NCI-H774 (cell line): ENCODE measurements around the gene MMP7.

ENCODE experiments used
- DNase-seq: peaks from one replicate; lab custom pipeline; 2025; lab: John Stamatoyannopoulos, UW

MMP7 gene

GRCh38 chr11:102530558-102530957, at the start of gene MMP7:
MMP7 (minus strand) TSS chr11:102530747; CDS start chr11:102530700, 47 bp downstream.
- peak; percentile 71 for DNase-seq

- no peak for DNase-seq
These were observed 47.2 kb upstream of the MMP7 start for GRCh38 chr11:102577723-102578122.

GRCh38 chr11:102577182-102577581, 46.6 kb upstream of the MMP7 start:
- DNase-seq: no peak

- DNase-seq: no peak
These were observed 45.8 kb upstream of the MMP7 start for GRCh38 chr11:102576350-102576749.

GRCh38 chr11:102575012-102575411, 44.5 kb upstream of the MMP7 start:
- no peak for DNase-seq

- no peak for DNase-seq
These were observed 43.3 kb upstream of the MMP7 start for GRCh38 chr11:102573851-102574250.

- no peak for DNase-seq
These were observed 42.1 kb upstream of the MMP7 start for GRCh38 chr11:102572554-102573220.

- no peak for DNase-seq
These were observed 38.3 kb upstream of the MMP7 start for GRCh38 chr11:102568851-102569250.

GRCh38 chr11:102566112-102566511, 35.6 kb upstream of the MMP7 start:
- no peak for DNase-seq

GRCh38 chr11:102564110-102564509, 33.6 kb upstream of the MMP7 start:
- no peak for DNase-seq

GRCh38 chr11:102561636-102562035, 31.1 kb upstream of the MMP7 start:
- no peak for DNase-seq

GRCh38 chr11:102560555-102561011, 30.0 kb upstream of the MMP7 start:
- no peak for DNase-seq

- no peak for DNase-seq
These were observed 29.3 kb upstream of the MMP7 start for GRCh38 chr11:102559839-102560238.

- no peak for DNase-seq
These were observed 24.5 kb upstream of the MMP7 start for GRCh38 chr11:102555091-102555490.

GRCh38 chr11:102553835-102554282, 23.3 kb upstream of the MMP7 start:
- no peak for DNase-seq

- DNase-seq: no peak
These were observed 22.1 kb upstream of the MMP7 start for GRCh38 chr11:102552447-102553194.

DNA sequence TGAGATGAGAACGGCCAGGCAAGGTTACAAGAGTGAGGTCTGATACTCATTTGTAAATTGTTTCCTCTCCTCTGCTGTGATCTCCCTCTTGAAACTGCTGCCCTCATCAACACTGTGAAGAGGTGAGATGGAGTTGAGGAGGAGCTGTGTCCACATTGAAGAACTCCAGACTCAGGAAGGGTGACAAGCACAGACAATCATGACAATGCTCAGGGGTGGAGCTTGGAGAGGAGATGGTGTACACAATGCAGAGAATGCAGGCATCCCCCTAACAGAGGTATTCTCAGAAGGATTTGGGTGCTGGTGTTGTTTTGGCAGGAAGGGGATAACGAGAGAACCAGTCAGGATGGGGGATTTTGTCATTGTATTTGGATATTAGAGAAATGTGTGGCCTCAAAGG, 21.5 kb upstream of the MMP7 start:
- DNase-seq: no peak

- DNase-seq: no peak
These were observed 20.7 kb upstream of the MMP7 start for GRCh38 chr11:102551169-102551781.

DNA sequence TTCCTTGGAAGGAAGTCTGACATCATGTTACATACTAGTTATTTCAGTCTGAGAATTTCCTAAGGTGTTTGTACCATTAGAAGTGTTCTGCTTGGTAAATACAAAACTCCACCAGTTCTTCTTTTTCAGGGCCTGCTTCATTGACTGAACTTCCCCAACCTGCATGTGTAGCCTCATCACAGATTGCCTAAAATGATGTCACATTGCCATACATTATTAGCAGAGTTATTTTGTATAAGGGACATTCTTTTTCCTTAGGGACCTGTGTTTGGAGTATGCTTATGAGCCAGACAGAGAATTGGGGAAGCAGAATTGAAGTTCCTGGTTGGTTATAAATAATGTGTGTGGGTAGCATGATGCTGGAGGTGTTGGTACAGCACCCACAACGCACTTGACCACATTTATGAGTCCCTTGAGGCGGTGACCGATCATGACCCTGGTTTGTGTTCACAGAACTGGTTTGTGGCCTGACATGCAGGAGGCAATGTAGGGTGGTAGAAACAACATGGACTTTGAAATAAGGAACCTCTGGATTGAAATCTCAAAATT, 16.4 kb upstream of the MMP7 start:
- no peak for DNase-seq

GRCh38 chr11:102546427-102546826, 15.9 kb upstream of the MMP7 start:
- DNase-seq: no peak

- no peak for DNase-seq
These were observed 15.2 kb upstream of the MMP7 start for GRCh38 chr11:102545701-102546100.

DNA sequence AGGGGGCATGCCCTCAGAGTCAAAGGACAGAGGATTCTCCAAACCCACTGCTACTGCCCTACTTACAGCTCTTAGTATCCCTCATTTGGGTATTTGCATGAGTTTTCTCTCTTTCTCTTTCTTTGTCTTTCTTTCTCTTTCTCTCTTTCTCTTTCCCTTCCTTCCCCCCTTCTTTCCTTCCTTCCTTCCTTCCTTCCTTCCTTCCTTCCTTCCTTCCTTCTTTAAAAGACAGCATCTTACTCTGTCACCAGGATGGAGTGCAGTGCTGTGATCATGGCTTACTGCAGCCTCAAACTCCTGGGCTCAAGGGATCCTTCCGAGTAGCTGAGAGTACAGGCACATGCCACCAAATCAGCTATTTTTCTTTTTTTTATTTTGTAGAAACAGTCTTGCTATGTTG, 14.0 kb upstream of the MMP7 start:
- DNase-seq: no peak

DNA sequence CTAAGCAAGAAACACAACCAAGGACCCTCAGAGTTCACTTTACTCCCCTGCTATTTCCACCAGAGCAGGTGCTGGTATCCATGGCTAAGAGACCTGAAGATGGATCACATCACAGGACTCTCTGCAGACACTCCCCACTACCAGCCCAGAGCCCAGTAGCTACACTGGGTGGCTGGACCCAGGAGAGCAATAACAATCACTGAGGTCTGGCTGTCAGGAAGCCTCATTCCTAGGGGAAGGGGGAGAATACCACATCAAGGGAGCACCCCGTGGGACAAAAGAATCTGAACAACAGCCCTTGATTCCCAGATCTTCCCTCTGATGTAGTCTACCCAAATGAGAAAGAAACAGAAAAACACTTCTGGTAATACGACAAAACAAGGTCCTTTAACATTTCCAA, 9.0 kb upstream of the MMP7 start:
- DNase-seq: no peak
